Stimulated activated naive CD4-positive, alpha-beta T cell (primary cell): ENCODE measurements around the gene GALNT14.

Experiments used
- DNase-seq, 6 experiments: peaks; one replicate each; lab custom pipeline; 2025; lab: John Stamatoyannopoulos, UW

GALNT14 gene

DNA sequence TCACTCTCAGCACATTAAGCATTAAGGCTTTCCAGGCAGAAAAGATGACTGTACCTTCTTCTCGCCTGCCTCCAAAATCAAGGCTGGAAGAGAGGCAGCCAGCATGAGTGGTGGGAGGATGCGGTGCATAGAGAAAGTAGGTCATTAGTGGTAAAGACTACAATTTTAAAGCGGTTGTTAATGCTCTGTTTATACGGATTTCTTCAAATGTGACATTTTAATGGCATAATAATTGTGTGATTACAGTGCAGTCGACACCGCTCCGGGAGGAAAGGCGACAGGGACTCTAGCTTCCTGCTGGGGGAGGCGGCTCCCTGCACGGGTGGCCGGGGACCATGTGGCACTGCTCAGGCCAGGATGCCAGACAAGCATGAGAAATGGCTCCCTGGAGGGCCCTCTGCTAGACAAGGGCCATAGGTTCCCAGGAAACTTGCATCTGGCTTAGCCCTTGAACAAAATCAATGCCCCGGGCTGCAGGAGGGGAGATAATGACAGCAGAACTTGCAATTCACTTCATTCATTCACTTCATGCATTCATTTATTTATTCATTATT lies 129.6 kb downstream of the GALNT14 start:
- DNase-seq = no peak

DNA sequence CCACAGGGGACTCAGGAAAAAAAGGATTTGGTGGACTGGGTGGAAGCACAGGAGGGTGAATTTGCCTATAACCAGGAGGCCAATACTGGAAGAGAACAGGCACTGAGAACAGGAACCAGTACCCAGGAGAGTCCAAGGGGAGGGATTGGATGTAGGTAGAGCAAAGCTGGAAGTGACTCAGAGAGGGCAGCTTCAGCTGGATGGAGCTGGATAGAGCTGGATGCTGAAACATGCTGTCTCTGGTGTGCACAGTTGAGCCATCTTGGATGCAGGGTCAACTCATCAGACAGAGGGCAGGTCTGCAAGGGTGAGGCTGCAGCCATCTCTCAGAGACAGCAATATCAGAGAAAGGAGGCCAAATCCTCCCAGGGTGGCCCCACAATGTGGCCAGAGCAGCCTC lies 134.0 kb downstream of the GALNT14 start:
- DNase-seq = no peak

DNA sequence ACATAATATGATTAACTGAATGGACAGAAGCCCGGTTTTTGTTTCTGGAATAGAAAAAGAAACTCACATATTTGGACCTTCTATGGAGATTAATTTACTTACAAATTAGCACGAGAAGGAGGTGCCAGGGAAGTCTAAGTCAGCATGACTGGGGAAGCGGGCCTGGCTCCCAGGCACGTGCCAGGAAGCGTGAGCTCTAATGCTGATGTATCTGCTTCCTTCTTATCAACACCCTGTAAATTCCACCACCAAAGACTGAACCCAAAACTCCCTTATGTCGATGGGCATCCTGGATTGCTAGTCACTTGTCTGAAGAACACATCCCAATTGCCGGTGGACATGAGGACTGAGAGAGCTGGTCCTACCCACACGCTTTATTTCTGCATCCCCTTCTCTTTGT lies 134.5 kb downstream of the GALNT14 start:
- DNase-seq = no peak

DNA sequence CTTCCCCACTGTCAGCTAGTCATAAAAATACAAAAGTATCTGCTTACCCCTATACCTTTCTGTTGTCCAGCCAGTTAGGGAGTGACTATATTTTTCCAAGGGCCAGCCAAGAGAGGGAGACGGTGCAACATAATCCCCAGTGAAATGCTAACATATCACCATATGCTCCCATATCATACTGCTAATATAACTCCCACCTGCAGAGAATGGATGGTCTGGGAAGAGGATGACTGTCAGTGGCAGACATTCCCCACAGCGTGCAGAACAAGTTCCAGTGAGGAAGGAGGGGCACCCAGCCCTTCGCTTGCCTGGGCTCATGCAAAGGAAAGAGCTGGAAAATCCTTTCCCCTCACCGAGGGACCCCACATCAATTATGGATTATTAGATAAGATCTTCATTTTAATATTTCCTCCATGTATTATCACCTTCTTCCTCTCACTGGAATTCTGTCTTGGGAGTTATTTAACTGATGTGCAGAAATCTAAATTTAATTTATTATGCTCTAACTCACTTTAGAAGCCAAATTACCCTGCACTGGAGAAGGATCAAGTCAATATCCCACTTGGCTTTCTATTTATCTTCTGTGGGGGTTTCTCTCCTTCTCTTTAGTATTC lies 135.6 kb downstream of the GALNT14 start:
- DNase-seq = no peak

DNA sequence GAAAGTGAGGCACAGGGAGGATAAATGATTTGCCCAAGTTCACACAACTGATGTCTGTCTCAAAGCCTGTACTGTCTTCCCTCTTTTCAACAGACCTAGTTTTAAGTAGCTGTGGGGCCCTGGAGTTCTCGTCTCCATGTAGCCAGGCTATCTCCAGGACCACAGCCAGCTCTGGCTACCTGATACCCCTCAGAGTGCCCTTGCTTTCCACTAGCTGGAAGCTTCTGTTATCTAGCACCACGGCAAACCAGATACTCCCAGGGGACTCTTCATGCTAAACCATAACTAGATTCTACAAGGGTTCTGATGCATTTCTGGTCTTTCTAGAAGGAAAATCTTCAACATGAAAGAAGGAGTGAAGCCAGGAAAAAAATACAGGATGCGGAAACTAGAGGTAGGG lies 137.3 kb downstream of the GALNT14 start:
- DNase-seq = no peak

DNA sequence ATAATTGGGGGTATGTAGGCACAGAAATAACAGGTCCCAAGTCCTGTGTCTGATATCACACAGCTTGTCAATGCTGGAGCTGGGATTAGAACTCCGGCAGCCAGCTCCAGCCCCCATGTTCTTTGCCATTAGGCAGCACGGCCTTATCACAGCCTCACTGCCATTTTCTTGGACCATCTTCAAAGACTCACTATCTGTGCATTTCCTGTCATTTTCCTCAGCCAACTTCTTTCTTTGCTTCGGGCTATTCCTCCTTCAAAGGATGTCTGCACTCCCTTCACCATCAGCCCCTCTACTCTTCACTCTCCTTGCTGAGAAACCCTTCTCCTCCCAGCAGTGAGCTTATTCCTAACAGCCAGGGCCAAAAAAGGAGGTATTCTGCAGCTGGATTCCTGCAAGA lies 139.6 kb downstream of the GALNT14 start:
- DNase-seq = no peak

DNA sequence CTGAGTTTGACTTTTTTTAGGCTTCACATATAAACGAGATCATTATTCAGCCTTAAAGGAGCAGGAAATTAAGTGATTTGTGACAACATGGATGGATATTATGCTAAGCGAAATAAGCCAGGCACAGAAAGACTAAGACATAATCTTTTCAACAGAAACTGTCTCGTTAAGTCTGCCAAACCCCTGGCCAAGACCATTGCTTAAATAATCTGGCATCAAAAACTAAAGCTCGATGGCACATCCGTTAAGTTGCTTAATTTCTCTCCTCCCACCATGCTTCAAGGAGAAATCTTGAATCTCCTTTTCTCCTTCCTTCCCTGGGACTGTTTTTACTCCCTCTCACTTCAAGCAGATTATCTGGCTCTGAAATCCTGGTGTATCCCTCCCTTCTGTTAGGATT lies 140.3 kb downstream of the GALNT14 start:
- no peak for DNase-seq

DNA sequence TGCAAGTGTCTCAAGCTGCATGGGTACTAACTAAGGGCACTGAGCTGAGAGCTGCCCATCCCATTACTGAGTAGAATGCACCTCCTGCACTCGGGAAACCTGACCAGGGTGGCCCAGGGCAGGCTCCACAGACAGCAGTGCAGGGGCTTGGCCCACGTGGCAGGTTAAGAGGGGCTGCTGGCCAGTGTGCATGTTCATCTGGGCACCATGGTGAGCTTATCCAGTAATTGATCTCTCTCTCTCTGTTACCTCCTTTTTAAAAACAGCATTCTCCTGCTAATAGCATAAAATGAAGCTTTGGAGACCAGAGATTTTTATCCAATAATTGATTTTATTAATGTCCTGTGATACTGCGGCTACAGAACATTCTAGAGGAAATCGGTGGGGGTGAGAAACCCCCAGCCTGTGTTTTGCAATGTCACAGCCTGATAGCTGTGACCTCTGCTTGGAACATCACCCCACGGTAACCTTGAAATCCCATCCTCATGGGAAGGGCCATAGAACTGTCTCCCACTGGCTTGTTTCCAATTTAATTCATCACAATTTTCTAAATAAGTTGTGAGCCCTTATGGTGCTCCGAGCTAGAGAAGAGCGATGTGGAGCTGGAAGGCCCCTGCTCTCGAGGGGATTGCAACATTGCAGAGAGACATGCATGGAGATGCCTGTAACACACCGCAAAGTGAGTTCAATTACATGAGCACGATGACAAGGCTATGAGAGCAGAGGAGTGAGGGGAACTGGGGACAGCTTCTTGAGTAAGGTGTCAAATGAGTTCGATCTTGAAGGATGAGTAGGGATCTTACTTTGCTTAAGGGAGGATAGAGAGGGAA lies 143.8 kb downstream of the GALNT14 start:
- DNase-seq = no peak

DNA sequence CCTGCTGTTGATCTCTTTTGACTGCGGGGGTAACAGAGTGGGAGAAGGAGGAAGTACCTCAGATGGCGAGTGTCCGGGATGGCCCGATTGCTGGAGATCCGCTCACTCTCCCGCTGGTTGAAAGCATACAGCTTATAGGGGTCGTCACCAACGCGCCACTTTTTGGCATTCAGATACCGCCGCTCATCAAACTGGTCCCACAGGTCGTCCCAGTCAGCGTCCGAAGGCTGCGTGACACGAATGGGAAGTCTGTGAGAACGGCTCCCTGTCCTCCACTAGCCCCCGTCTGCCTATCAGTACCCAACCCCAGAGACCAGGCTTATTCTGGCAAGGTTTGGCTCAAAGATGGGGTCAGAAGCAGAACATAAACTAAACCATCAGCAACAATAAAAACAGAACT lies 145.5 kb downstream of the GALNT14 start:
- no peak for DNase-seq

DNA sequence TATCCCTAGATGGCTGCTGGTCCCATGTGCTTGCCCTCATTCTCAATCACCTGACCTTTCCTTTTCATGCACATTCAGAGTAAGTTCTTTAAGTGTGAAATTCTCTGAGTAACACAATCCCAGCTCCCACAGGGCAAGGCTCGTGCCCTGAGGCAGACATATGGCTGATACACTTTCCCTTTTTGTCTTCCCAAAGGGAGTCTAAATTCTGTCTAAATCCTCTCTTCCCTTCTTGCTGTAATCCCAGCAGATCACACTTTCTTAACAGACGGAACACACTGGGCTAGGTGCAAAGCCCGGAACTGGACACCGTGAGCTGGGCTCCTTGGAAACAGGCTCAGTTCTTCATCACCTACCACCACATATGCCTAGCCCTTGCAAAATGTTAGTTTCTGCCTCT lies 147.6 kb downstream of the GALNT14 start:
- no peak for DNase-seq

DNA sequence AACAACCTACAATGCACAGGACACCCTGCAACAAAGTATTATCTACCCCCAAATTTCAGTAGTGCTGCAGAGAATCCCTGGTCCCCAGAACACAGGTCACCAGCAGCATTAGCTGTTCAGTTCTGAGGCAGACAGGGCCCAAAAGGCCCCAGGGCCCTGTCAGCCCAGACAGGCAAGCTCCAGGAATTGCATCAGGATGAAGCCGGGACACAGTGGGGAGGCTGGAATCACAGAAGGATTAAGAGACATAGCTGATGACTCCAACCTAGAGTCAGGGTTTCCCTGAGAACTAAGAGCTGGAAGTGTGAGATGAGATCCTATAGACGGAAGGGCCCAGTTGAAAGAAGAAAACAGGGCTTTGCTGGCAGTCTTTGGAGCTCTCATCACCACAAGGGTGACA lies 148.1 kb downstream of the GALNT14 start:
- DNase-seq = no peak

DNA sequence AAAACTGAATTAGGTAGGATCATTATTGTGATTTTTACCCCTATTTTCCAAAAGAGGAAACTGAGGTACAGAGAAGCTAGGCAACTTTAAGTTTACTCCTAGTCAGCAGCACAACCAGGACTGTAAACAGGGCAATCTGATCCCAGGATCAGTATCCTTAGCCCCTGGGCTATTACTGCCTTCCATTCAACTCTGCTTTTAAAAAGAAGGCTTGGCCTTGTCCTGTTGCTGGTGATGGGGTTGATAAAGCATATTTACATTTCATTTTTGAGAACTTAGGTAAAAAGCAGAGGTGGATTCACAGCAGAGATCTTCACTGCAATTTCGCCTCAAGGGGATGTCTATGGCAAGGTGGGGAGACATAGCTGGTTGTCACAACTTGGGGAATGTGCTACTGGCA lies 148.5 kb downstream of the GALNT14 start:
- no peak for DNase-seq

DNA sequence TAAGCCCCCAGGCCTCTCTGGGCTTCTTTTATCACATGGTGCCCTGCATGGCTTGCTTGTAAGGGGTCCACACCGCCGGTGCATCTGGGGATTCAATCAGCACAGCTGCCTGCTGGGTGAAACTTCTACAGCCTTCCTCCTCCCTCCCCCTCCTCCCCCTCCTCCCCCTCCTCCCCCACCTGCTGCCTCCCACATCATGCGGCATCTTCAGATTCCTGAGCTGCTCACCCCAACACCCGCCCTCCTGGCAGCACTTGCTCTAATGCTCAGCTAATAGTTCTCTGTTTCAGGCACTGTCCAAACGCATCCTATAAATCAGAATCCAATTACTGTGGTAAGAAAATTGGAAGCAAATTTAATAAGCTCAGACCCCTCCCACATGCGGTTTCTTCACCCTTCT lies 150.7 kb downstream of the GALNT14 start:
- no peak for DNase-seq

DNA sequence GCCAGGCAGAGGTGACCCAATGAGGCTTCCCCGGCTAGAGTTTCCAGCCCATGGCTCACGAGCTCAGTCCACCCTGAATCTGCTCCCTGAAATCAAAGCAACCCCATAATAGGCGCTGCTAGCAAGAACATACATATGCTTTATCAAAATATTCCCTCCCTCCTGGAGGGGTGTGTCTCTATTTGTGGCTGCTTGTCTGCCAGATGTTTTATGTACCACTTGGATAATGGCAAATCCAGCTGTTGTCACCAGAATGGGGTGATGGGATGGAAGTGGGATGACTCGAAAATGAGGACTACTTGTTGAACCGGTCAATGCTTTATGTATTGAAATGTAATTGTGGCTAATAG lies 152.0 kb downstream of the GALNT14 start:
- no peak for DNase-seq

DNA sequence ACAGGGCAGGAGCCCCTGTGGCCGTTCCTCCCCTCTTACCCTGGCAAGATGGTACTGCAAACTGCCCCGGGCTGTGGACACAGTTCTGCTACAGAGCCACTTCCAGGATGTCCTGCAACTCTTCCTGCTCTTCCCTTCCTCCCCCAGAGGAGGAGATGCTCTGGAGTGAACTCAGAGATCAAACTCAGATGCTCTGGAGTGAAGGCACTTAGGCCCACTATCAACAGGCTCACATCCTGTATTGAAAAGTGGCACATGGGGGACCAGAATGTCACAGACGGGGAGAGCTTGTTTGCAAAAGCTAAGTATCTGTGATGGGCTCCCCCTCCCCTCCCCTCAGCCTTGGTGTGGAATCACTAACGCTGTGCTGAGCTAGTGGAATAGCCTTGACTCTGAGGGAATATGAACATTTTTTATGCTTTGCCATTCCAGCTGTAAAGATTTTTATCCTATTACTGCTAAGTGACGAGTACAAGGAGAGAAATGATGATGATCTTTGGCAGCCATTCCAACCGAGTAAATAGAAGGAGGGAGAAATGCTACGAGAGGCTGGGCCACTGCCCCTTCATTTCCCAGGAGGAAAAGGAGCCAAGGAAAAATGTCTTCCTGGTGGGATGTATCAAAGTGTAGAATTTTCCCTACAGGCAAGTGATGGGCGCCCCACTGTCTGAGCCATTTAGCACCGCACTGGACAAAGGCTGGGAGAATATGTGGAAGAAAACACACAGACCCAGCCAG lies 152.6 kb downstream of the GALNT14 start:
- no peak for DNase-seq

DNA sequence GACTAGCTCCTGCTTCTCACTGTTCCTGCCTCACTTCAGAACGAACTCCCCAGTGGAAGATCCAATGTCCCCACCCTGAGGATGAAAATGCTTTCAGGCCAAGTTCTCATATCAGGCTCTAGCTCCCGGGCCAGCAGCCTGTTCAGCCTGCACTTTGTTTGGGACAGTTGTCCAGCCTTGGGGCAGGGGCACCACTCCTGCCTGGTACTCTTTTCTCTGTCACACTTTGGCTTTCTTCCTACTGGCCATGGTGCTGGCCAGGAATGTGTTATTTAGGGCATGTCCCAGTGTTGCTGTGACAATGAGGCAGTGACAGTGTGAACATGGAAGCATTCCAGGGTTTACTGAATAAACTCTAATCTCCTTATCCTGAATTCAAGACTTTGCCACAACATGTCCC lies 154.1 kb downstream of the GALNT14 start:
- no peak for DNase-seq

DNA sequence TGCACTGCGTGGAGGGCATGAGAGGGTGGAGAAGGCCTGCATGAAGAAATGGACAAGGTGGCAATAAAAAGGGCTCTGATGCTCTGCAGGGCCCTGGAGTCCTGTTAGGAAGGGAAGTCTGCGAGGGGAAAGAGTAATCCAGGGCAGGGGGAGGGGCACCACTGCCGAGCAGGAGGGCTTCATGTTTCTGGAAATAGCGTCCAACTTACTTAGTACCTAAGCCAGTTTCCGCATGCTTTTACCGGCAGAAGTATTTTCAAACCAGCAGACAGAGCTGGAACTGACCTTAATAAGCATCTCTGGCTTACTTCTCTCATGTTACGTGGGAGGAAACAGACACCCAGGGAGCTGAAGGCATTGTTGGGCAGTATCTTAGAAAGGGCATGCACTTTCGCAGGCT lies 156.7 kb downstream of the GALNT14 start:
- DNase-seq = no peak

DNA sequence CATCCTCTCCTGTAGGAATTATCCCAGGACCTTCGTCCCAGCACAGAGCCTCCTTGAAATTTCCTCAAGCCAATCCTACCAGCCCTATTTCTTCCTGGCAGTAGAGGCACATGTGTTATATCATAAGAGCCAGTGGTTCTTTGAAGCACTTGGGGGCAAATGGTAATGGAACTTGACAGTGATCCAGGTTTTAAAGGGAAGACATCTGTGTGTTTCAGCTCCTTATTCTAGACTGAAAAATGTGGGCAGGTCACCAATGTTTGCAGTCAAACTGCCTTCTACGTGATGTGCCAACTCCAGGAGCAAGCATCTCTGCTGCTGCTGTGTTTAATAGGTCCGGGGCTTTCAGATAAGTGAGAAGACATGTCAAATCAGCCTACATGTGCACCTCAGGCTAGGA lies 157.1 kb downstream of the GALNT14 start:
- DNase-seq = no peak

DNA sequence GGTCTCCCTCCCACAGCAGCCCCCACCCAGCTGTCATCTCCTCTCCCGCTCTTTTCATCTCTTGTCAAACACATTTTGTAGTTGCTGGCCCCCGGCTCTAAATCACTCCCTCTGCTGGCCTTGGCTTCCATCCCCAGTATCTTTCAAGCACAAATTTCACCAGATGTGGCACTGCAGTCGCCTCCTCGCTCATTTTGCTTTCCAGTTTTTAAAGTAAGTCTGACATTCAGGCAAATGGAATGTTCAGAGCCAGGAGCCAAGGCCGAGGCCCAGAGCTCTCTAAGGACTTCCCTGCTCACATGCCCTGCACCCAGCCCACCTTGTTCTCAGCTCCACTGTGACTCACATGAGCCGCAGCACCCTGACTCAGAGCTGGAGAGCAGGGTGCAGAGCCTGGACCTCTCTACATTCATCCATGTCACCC lies 158.4 kb downstream of the GALNT14 start:
- DNase-seq = no peak

DNA sequence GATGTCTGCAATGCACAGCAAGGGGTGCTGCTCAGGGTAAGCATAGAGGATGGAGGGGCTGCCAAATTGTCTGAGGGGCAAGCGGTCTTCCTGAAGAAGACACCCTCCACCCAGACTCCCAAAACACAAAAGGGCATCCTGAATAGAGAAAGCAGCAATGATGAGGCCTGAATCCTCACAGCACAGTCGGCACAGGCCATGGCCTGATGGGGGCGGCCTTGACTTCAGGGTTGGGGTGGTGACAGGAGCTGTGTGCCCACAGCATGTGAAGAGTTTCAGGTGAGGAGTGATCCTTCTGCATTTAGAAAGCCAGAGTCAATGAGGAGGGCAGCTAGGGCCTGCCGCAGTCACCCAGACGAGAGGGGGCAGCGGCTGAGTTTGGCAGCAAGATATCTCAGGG lies 159.4 kb downstream of the GALNT14 start:
- DNase-seq = no peak

DNA sequence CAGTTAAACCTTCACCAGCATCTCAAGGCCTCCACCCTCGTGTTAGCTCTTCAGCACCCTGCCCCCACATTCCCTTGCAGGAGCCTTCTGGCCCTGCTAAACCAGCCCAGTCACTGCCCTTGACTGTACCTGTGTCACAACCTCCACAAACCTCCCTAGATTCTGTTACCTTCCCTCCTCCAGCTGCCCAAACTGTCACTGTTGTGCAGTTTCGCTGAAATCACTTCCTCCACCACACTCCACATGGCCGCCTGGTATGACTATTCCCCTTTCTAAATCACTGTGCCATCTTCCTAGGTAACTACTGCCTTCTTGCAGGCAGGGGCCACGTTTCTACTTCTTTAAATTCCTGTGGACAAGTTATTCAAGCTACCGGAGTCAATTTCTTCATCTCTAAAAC lies 160.2 kb downstream of the GALNT14 start:
- no peak for DNase-seq

DNA sequence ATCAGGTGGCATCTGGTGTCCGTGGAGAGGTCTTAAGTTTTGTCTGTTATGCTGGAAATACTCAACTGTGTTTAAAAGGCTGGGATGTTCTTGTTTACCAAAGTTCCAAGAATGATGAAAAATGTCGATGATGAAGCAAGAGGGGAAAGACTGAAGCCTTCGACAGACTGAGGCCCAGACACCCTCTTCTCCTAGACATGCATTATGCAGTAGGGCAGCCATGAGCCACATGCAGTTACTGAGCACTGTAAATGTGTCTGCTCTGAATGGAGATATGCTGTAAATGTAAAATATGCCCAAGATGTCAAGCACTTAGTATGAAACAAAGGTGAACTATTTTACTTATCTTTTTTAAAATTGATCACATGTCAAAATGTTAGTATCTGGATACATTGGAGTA lies 163.1 kb downstream of the GALNT14 start:
- no peak for DNase-seq

DNA sequence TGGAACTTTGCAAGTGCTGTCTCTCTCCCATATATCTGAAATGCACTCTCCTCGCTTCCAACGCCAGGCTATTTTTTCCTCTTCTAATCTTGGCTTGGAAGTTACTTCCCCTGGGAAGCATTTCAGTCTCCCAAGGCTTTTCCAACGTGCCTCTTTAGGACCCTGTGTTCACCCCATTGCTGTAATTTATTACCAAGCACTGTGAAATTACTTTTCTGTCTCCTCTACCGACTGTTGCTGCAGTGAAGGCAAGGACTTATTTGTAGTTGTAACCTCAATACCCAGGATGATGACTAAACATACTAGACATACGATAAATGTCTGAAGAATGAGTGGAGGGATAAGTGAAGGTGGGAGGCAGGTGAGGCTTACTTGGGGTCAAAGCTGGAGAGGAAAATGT lies 163.7 kb downstream of the GALNT14 start:
- no peak for DNase-seq
